Astrocyte of the cerebellum (primary cell): Measurements from ENCODE around the gene ACSL1.
A peak's percentile ranks its signal among the peaks of the same experiment; 100 is the strongest.
"Not testable (repeated sequence)": the region's sequence is repeated elsewhere in the genome, so short reads cannot be mapped to it uniquely, and the experiment has no call there.

ENCODE experiments used
- DNase-seq: peaks from one replicate; pipeline ENCODE4 v3.0.0-alpha.2; 2011; ENCODE audit warnings: low read depth
- H3K4me3 ChIP-seq: 2 replicates; pipeline ENCODE4 v1.5.1; 2011; ENCODE audit warnings: mild to moderate bottlenecking, low read depth, low read length, moderate library complexity
- CTCF ChIP-seq: IDR thresholded peaks from 2 replicates; pipeline ENCODE4 v1.5.1; 2012; ENCODE audit warnings: low read length, low read depth, moderate library complexity, mild to moderate bottlenecking; ENCODE audit errors: missing control alignments
- in situ Hi-C: cut with HindIII; loops from 2 replicates; pipeline ENCODE4 v1.10.0; 2017; ENCODE audit warnings: low sequenced_read_pairs

Gene ACSL1

GRCh38 chr4:184748251-184748652 lies 77.5 kb downstream of the ACSL1 start:
- TF ChIP-seq CTCF = no peak
- H3K4me3 ChIP-seq = no peak overlapping the region
- in situ Hi-C loops = loop anchor here (5.0 kb wide), 2 partner anchors 51 to 59 kb away; no protein-coding TSS in a partner anchor
- no peak for DNase-seq

GRCh38 chr4:184747034-184747830 lies 78.5 kb downstream of the ACSL1 start:
- in situ Hi-C loops = loop anchor here (5.0 kb wide), 2 partner anchors 50 to 60 kb away; no protein-coding TSS in a partner anchor
- no peak for TF ChIP-seq CTCF
- H3K4me3 ChIP-seq = no peak overlapping the region

GRCh38 chr4:184745831-184746795 lies 79.7 kb downstream of the ACSL1 start:
- peak; percentile 81 for DNase-seq
- in situ Hi-C loops = loop anchor here (5.0 kb wide), 2 partner anchors 49 to 61 kb away; no protein-coding TSS in a partner anchor
- H3K4me3 ChIP-seq = no peak overlapping the region

More at GRCh38 chr4:184747034-184747830, 78.5 kb downstream of the ACSL1 start:
- no peak for DNase-seq

GRCh38 chr4:184744236-184744635 lies 81.5 kb downstream of the ACSL1 start:
- in situ Hi-C loops = no loop called here
- H3K4me3 ChIP-seq = no peak overlapping the region
- no peak for DNase-seq
- no peak for TF ChIP-seq CTCF

More at GRCh38 chr4:184745831-184746795, 79.7 kb downstream of the ACSL1 start:
- TF ChIP-seq CTCF = peak; percentile 82

GRCh38 chr4:184743650-184744049 lies 82.1 kb downstream of the ACSL1 start:
- no peak for DNase-seq
- TF ChIP-seq CTCF = no peak
- in situ Hi-C loops = no loop called here
- no peak overlapping the region for H3K4me3 ChIP-seq

- DNase-seq, H3K4me3 ChIP-seq, in situ Hi-C loops: not testable (repeated sequence)
Observed at GRCh38 chr4:184741651-184742050, 84.1 kb downstream of the ACSL1 start.

- no peak for TF ChIP-seq CTCF
- in situ Hi-C loops = no loop called here
- no peak for DNase-seq
- H3K4me3 ChIP-seq = no peak overlapping the region
Observed at GRCh38 chr4:184740980-184741391, 84.8 kb downstream of the ACSL1 start.

- DNase-seq, H3K4me3 ChIP-seq, in situ Hi-C loops: not testable (repeated sequence)
Observed at GRCh38 chr4:184739575-184739974, 86.2 kb downstream of the ACSL1 start.
